HG02763 (cell line): ENCODE results near the gene UQCC3.
"Not testable (repeated sequence)": the region's sequence is repeated elsewhere in the genome, so short reads cannot be mapped to it uniquely, and the experiment has no call there.

Experiments used
- ATAC-seq: cut with Tn5 transposase; IDR thresholded peaks from one replicate; pipeline ENCODE4 v1.9.1; 2021; ENCODE audit warnings: mild to moderate bottlenecking, moderate library complexity; ENCODE audit not compliant: unreplicated experiment

Gene UQCC3

GRCh38 chr11:62665599-62666258 lies 5.7 kb upstream of the UQCC3 start:
- peak; percentile 18 for ATAC-seq

GRCh38 chr11:62666259-62666926 lies 5.1 kb upstream of the UQCC3 start:
- ATAC-seq, result no peak

- ATAC-seq, result no peak
These were observed 4.0 kb upstream of the UQCC3 start for GRCh38 chr11:62667460-62667859.

GRCh38 chr11:62669420-62670161 lies 1.9 kb upstream of the UQCC3 start:
- no peak for ATAC-seq

- ATAC-seq, result no peak
These were observed 251 bp upstream of the UQCC3 start for GRCh38 chr11:62671236-62671607.

GRCh38 chr11:62673196-62673525 lies 1.7 kb downstream of the UQCC3 start:
- no peak for ATAC-seq

GRCh38 chr11:62675415-62675814 lies 3.9 kb downstream of the UQCC3 start:
- not testable (repeated sequence) for ATAC-seq

GRCh38 chr11:62676698-62677097 lies 5.2 kb downstream of the UQCC3 start:
- ATAC-seq, result no peak

GRCh38 chr11:62677156-62677555 lies 5.7 kb downstream of the UQCC3 start:
- no peak for ATAC-seq

- ATAC-seq, result no peak
These were observed 6.2 kb downstream of the UQCC3 start for GRCh38 chr11:62677714-62678113.

GRCh38 chr11:62678433-62678769 lies 6.9 kb downstream of the UQCC3 start:
- ATAC-seq, result no peak

- ATAC-seq, result no peak
These were observed 7.6 kb downstream of the UQCC3 start, which contains the start of gene UBXN1 for GRCh38 chr11:62678770-62679696. Gene UBXN1 (minus strand): TSS chr11:62679073. CDS start chr11:62678923, 150 bp downstream.

- peak; percentile 42 for ATAC-seq
These were observed 9.4 kb downstream of the UQCC3 start for GRCh38 chr11:62680825-62681240.

GRCh38 chr11:62682518-62682917 lies 11.0 kb downstream of the UQCC3 start:
- no peak for ATAC-seq

- ATAC-seq, result no peak
These were observed 16.3 kb downstream of the UQCC3 start for GRCh38 chr11:62687508-62688396.

- ATAC-seq, result no peak
These were observed 17.0 kb downstream of the UQCC3 start for GRCh38 chr11:62688491-62688890.

GRCh38 chr11:62689421-62690183 lies 18.1 kb downstream of the UQCC3 start, which contains the start of gene LRRN4CL:
Gene LRRN4CL (minus strand): TSS chr11:62689530. CDS start chr11:62688508, 1,022 bp downstream.
- no peak for ATAC-seq

- not testable (repeated sequence) for ATAC-seq
These were observed 22.2 kb downstream of the UQCC3 start for GRCh38 chr11:62693624-62694023.
